GM21447 (cell line): ENCODE measurements around the gene KCNJ2.

ENCODE experiments used
- ATAC-seq: cut with Tn5 transposase; IDR thresholded peaks from one replicate; pipeline ENCODE4 v1.9.1; 2021; ENCODE audit not compliant: unreplicated experiment

Gene KCNJ2

DNA sequence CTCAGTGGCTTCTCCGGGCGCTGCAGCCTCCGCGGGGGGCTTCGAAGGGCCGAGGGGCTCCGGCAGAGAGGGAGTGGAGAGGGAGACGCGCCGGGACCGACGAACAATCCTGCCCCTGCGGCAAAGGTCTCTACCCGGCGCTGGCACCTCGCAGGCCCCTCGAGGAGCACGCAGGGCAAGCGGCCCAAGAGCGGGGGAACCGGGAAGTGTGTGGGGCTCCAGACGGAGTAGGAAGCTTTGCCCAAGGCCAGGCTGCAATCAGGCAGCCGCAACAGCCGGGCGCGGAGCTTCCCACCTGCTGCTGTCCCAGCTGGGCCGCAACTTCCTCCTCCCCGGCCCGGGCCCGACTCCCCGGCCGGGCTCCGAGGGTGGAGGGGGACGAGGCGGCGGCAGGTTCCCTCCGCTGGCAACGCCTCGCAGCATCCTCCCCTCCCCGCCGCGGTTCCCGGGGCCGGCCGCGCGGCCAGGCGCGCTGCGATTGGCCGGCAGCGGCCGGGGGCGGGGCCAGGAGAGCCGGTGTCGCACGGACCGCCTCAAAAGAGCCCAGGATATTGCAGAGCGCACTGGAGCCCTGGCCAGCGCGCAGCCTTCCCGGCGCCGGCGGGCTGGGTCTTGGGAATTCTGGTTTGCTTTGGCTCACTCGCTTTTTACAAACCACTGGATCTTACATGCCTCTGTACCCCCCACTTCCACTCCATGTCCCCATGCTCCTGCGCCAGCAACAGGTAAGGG lies at the start of gene KCNJ2:
Gene KCNJ2 (plus strand): TSS at position 556 of the 732 bp plus-strand sequence. CDS start 5,508 bp downstream, outside the sequence.
- peak; percentile 88 for ATAC-seq

GRCh38 chr17:70119545-70119944 lies 49.8 kb upstream of the KCNJ2 start:
- no peak for ATAC-seq

DNA sequence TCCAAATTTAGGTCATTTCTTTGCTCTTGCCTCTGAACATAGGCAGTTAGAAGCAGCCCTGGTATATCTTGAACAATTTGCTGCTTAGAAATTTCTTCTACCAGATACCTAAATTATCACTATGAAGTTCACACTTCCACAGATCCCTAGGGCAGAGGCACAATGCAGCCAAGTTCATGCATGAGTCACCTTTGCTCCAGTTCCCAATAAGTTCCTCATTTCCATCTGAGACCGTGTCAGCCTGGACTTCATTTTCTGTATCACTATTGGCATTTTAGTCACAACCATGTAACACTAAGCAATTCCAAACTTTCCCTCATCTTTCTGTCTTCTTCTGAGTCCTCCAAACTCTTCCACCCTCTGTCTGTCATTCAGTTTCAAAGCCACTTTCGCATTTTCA lies 49.3 kb upstream of the KCNJ2 start:
- ATAC-seq: no peak

DNA sequence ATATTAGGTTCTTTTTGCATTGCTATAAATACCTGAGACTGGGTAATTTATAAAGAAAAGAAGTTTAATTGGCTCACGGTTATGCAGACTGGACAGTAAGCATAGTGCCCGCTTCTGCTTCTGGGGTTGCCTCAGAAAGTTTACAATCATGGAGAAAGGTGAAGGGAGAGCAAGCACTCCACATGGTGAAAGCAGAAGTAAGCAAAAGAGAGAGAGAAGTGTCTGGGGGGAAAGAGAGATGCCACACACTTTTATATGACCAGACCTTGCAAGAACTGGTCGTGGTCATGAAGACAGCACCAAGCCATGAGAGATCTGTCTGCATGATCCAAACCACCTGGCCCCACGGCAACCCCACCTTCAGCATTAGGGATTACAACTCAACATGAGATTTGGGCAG lies 48.9 kb upstream of the KCNJ2 start:
- no peak for ATAC-seq

DNA sequence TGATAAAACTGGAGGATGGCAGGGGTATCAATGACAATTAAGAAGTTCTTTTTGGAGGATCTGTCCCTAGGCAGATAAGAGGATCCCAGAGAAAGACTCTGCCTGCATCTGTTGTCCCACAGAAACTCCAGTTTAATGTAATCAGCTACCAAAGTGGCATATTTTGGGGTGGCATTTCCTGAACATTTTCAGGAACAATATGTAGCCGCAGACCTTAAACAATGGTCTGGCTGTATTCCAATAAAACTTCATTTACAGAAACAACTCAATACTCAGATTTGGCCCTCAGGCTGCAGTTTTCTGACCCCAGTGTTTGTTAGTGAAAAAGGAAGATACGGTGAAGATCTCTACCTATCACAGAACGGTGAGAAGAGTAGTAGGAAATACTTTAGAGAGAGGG lies 48.2 kb upstream of the KCNJ2 start:
- ATAC-seq: no peak

- no peak for ATAC-seq
These were observed 46.1 kb upstream of the KCNJ2 start for GRCh38 chr17:70123193-70123592.

GRCh38 chr17:70124723-70125122 lies 44.6 kb upstream of the KCNJ2 start:
- no peak for ATAC-seq

DNA sequence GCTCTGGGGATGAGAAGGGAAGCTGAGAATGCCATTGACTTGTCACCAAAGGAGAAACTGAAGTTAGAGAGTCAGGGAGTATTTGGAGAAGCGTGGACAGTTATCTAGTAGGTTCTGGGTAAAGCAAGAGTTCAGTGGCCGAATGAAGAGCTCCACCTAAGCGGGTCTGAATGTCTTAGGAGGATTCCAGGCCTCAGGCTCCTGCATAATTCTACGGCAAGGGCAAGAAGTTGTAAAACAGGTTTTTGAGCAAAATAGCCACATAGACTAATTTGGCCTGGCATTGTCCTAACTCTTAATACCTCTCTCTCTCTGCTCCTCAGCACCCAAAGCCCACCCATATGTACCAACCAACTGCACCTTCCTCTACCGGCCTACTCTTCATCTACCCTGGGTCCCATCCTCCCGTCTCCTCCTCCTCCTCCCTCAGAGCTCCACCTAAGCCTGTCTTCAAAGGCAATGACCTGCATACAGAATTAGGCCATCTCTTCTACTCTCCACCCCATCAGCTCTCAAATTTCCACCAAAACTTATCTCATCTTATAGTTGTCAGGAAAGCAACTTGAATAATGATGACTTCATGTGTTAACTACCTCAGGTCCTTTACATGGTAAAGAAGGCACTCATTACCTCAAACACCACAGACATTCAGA lies 42.0 kb upstream of the KCNJ2 start:
- ATAC-seq: no peak

DNA sequence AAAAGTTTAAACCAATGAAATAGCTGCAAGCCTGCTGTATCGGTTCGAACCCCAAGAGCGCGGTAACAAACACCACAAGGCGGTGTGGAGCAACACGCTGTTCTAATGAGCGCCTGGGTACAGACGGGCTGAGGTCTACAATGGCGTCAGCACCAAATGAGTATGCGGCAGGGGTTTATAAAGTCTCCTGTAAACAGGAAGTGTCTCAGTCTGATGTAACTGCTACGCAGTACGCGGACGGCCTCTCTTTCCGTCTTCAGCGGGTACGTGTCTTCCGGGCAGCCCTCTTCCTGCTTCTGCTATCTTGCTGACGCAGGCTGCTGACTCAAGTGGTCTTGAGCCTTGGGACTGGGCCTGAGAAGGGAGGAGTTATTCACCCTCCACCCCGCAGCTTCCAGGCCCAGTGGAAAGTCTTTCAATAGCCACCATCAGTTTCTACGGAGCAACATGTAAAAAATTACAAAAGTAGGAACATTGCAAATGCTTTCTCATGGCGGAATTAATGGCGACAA lies 40.5 kb upstream of the KCNJ2 start:
- ATAC-seq: no peak

GRCh38 chr17:70130289-70130688 lies 39.0 kb upstream of the KCNJ2 start:
- no peak for ATAC-seq

DNA sequence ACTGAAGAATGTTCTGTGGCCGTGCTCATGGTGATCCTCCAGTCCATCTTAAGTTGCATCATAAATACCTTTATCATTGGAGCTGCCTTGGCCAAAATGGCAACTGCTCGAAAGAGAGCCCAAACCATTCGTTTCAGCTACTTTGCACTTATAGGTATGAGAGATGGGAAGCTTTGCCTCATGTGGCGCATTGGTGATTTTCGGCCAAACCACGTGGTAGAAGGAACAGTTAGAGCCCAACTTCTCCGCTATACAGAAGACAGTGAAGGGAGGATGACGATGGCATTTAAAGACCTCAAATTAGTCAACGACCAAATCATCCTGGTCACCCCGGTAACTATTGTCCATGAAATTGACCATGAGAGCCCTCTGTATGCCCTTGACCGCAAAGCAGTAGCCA lies 36.8 kb upstream of the KCNJ2 start:
- ATAC-seq: no peak

DNA sequence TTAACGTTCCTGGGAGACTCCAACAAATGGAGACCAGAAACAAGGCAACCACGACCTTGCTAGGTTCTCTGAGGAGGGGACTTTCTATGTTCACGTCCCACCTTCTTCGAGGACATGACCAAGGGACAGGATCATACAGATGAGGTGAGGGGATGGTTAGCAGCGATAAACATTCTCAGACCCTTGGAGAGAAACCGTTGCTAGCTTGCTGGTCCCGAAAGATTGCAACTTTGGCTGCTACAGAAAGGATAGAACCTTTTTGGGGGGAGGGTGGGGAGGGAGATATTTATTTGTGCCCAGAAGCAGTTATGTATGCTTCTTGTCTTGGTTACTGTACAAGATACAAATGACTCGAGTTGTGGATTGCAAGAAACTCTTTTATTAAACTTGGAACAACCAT lies 35.3 kb upstream of the KCNJ2 start:
- ATAC-seq: no peak

DNA sequence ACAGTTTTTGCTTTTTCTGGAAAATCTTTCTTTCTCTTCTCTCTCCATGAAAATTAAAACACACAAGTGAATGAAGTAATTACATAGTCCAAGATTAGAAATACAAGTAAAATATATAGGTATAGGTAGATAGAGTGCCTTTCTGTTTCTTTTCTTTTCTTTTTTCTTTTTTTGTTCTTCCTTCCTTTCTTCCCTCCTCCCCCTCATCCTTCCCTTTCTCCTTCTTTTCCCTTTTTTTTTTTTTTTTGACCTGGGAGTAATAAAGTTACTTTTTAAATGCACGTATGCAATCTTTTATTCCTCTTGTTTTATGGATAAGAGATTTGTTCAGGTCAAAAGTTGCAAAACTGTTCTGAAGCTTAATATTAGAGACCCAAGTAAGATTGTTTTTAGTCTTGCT lies 34.6 kb upstream of the KCNJ2 start:
- no peak for ATAC-seq

GRCh38 chr17:70136131-70136530 lies 33.2 kb upstream of the KCNJ2 start:
- ATAC-seq: no peak

DNA sequence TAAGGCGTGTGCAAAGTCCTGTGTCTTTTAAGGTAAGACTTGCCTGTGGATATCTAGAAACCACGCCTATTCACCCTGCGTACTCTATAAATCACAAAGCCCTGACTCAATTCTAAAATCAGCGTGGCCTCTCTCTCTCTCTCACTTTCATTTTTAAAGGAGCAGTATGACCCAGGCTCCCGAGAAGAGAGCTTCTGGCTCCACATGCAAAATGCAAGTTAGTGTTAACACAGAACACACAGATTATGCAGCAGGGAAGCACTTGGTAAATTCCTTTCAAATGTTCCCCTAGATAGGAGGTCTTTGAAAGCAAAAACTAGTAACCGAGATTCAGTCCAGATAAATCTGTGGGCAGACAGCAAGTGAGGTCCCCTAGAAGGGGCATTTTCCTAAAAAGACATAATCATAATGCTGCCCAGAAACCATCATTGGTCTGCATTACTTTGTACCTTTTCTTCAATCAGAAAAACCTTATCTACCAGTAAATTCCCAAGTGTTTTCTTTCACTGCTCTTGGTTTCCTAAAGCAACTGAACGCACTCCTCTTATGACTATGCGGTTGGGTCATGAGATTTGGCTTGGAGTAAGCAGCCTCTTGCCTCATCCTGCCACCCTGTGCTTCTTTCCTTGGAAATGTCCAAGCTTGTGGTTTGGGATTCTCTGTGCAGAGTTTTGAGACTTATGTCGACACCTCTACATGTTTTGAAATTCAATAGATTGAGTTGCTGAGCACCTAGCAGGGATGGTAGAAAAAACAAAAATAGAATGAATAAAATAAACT lies 31.7 kb upstream of the KCNJ2 start:
- peak; percentile 100 for ATAC-seq

DNA sequence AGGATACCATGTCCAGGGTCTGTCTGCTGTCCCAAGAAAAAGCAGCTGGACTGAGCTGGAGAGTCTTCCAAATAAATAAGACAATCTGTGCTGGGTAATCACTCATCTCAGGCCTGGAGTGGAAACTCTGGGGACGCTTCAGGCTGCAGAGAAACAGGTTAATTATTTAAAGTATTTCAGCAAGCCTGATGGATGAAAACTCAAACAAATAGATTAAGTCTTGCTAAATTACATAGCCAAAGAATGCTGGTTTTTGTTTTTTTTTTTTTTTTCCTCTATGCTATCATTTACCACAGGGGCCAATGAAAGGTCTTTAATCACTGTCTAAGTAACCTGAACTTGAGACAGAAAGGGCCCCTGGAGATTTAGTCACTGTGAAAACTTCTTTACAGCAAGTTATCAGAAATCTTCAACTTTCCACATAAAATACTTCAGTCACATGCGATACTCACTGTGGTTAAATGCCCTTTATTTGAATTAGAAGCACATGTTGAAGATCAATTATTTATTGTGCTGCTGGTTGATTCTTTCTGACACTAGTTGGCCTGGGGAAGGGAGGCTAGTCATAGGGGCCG lies 31.0 kb upstream of the KCNJ2 start:
- ATAC-seq: no peak

- no peak for ATAC-seq
These were observed 29.8 kb upstream of the KCNJ2 start for GRCh38 chr17:70139449-70139993.

GRCh38 chr17:70144260-70144846 lies 25.0 kb upstream of the KCNJ2 start:
- no peak for ATAC-seq

- ATAC-seq: no peak
These were observed 16.1 kb upstream of the KCNJ2 start for GRCh38 chr17:70153210-70153609.

DNA sequence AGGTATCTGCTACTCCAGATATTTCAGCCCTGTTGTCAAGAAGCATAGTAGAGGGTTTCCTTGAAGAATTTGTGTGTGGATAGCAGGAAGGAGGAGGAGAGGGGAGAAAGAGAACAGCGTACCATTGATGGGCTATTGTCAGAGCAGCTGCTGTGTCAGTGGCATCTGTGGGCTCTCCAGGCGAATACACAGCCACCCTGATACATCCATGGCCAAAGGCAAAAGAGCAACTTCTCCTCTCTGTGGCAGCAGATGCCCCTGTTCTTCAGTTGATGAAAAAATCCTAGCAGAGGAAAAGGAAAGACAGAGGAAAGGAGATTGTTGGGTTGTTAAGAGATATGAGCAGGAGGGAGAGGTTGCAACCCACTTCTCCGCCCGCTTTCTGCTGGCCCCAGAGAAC lies 12.2 kb upstream of the KCNJ2 start:
- no peak for ATAC-seq

- ATAC-seq: no peak
These were observed 11.2 kb upstream of the KCNJ2 start for GRCh38 chr17:70158180-70158579.
